ENCODE results near the gene MED12L.

Gene MED12L

DNA sequence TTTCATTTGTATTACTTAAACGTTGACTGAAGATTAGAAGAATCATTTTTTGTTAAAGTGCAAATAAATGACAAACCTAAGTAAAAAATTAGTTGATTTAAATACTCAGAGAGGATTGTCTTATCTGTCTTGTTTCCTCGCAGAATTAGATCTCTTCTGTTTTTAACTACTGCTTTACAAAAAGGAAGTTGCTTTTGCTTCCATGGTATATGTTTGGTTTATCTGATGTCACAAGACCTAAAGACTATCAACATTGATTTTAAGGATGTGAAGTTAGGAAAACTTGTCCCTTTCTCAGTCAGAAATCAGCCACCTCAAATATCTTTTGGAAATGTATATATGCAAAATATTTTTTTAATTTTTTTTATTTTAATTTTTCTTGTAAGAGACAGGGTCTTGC lies 88.9 kb downstream of the MED12L start:
- in situ Hi-C loops (cut with MboI; ENCODE audit: low sequenced_read_pairs), result no loop called here

DNA sequence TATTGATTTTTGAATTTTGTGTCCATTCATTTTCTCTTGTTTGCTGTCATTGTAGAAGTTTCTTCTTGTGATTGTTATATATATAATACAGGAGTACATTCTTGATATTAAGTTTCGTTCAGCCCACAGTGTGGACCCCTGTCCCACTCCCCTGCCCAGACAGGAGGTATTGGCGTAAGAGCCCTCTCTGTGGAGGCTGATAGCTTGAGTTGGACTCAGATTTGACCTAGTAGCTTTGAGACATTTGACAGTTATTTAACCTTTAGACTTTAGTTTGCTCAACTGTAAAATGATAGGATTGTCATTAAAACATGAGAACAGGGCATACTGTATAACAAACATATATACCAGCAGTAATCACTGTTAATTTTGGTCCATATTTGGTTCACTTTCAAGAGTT lies 90.5 kb downstream of the MED12L start:
- in situ Hi-C loops (cut with MboI; ENCODE audit: low sequenced_read_pairs), result no loop called here

DNA sequence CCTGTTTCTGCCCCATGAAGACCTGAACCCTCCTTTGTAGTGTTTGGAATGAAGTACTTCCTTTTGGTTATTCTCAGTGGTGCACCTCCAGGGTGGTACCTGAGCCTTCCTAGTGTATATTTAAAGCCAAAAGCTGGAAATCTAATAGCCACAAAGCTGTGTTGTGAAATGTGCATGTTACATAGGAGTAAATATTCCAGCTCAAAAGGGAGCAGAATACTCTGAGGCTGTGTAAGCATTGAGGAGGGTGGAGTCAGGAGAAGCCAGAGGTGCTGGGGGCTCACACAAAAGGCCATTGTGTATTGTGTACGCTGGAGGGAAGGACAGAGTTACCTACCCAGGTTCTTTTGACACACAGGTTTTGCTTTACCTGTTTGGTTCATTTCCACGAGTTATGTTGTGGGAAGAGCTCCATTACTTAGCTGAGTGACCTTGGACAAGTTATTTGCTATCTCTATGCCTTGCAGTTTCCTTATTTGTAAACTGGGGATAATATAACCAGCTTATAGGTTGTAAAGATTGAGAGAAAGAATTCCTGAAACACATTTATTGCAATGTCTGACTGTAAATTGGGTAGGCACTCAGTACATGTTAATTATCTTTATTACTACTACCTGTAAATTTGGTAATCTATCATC lies 92.9 kb downstream of the MED12L start:
- in situ Hi-C loops (cut with MboI; ENCODE audit: low sequenced_read_pairs), result no loop called here

DNA sequence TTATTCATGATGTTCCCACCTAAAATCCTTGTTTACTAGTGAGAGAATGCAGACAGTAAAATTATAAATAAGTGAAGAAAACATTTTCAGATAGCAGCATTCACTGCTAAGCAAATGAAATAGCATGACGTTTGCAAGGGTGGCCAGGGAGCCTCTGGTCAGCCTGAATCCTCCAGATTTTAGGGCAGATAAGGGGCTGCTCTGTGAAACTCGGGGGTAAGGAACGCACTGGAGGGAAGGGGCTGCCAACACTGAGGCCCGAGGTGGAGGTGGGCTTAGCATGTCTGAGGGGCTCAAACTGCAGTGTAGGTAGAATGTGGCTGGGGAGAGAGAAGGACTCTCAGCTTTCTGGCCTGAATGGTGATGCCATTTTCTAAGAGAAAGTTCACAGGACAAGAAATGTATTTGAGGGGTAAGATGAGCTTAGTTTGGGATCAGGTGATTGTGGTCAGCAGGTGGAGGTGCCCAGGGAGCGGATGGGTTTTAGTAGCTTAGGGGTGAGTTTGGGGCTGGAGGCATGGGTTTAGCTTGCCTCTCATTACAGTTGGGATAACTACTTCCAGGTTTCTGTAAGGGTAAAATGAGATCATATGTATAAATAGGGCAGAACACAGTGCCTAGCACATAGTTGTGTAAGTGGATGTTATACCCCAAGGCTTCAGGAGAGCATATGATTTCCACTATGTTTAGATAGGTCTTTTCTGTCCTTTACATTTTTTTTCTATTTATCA lies 97.0 kb downstream of the MED12L start:
- in situ Hi-C loops (cut with MboI; ENCODE audit: low sequenced_read_pairs), result no loop called here

DNA sequence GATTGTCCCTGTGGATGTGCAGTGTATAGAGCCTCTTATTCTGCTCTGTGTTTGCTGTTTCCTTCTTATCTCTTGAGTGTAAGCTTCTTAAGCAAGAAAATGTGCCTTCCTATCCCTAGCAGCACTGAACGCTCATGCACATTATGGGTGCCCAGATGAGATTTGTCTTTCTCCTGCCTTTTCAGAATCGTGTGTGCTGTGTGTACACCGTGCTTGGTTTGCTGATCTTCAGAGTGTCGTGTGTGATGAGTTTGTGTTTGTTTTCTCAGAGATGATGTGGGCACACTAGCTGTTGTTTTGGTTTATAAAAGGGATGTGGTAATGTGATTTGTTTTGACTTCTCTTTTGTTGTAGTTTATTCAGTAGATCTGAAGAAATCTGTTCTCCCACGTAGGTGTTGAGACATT lies 97.8 kb downstream of the MED12L start:
- in situ Hi-C loops (cut with MboI; ENCODE audit: low sequenced_read_pairs), result no loop called here

DNA sequence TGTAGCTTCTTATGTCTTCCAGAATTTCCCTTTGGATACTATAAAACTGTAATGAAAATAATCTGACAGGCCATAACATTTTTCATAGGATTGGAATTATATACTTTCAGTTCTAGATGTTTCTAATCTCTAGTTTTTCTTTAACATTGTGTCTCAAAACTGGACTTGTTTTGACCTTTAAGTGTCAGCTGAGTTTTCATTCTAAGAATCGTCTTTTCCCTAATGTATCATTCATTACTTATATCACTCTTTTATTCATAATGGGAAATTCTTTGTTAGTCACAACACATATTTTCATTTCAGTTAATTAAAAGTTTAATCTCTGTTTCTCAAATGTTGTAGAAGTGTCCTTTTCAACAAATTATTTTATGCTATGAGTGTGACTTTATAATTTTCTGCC lies 105.6 kb downstream of the MED12L start:
- in situ Hi-C loops (cut with MboI; ENCODE audit: low sequenced_read_pairs), result no loop called here

DNA sequence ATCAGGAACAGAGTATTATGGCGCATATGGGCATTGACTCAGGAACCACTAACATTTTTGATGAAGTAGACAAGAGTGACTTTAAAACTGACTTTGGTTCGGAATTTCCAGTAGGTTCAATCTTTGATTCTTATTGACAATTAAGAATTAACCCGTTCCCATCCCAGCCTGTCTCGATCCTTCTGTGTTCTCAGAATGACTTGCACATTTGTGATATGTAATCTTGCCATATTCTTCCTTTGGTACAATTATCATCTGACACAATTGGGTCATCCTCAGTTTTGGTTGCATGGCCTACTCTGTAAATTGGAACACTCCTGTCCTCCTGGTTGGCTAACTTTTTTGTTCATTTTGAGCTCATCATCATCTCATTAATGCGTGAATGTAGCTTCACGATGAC lies 107.1 kb downstream of the MED12L start:
- in situ Hi-C loops (cut with MboI; ENCODE audit: low sequenced_read_pairs), result no loop called here

DNA sequence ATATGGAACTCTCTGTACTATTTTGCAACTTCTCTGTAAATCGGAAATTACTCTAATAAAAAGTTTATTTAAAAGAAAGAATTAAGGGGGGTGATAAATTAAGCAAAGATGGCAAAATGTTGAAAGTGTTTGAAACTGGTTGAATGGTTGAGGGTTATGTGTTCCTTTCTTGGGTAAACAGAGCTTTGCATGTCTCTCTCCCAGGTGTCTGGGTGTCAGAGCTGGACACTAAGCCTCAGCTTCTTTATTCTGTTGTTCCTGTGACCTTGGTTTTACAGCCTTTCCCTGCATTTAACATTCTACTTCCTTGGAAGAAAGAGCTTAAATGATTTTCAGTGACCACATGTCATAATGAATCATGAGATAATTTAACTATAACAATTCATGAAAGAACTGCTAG lies 110.4 kb downstream of the MED12L start:
- in situ Hi-C loops (cut with MboI; ENCODE audit: low sequenced_read_pairs), result no loop called here

DNA sequence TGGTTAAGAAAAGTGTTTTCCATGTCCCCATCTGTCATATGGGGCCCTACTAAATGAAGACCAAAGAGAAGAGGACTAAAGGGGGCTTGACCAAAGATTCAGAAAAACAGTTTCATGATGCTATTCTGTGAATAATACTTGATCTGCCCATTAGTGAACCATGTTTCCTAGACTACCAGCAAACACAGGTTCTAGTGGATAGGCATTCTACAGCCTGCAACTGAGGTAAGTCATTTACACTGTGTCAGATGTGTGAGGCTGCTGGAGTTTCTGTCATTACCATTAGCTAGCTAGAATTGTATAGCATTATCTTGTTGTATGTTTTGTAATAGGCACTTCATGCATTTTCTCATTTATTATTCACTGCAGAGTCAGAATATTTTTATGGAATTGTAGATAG lies 111.0 kb downstream of the MED12L start:
- in situ Hi-C loops (cut with MboI; ENCODE audit: low sequenced_read_pairs), result no loop called here

DNA sequence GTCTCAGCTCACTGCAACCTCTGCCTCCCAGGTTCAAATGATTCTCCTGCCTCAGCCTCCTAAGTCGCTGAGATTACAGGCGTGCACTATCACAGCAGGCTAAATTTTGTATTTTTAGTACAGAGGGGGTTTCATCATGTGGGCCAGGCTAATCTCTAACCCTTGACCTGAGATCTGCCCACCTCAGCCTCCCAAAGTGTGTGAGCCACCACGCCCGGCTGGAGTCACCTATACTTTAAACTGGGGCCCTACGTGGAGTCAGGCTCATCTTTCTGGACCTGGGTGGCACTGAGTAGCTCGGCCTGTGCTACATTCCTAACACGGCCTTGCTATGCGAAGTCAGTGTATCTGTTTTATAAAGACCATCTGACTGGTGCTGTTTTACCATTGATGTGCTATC lies 111.8 kb downstream of the MED12L start:
- in situ Hi-C loops (cut with MboI; ENCODE audit: low sequenced_read_pairs), result no loop called here

DNA sequence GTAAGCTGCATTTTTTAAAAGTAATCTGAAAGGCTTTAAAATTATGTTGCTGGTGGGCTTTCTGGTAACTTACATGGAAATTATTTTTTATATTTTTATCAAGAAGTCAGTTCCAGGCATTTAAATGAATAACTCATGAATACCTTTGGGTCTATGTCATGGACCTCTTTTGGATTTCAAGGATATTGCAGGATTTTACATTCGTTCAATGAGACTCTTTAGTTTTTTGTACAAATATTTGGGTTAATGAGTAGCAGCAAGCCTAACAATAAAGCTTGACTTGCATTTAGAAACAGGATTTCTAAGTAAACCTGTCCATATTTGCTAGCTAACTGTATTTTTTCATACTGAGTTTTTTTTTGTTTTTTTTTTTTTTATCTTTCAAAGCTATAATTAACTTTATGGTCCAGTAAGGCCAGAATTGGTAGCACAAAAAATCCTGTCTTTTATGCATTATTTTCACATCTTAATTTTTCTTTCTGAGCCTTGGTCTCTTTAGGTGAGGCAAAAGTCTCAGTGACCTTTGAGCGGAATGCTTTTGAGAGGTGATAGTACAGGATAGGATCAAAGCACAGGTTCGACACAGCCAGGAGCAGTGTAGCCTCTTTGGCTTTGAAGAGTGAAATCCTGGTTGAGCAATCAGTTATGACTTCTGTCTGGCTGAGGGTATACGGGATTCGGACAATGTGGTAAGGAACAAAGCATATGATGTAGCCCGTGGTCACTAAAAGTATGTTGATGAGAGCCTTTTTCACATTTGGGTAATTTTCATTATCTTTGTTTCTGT lies 112.7 kb downstream of the MED12L start:
- in situ Hi-C loops (cut with MboI; ENCODE audit: low sequenced_read_pairs), result no loop called here

DNA sequence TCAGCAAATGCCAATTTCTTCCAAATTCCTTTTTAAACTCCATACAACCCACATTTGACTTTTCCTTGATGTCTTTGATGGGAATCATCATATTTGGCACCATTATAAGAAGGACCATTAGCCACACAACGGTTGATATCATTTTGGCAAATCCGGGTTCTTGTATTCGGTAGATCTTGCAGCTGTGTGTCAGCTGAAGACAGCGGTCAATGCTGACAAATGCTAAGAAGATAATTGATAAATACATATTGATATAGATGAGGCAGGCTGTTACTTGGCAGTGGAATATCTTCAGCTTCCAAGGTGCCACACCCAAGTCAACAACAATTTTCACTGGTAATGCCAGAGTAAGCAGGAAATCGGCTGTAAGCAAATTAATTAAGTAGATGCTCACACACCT lies 113.4 kb downstream of the MED12L start:
- in situ Hi-C loops (cut with MboI; ENCODE audit: low sequenced_read_pairs), result no loop called here

DNA sequence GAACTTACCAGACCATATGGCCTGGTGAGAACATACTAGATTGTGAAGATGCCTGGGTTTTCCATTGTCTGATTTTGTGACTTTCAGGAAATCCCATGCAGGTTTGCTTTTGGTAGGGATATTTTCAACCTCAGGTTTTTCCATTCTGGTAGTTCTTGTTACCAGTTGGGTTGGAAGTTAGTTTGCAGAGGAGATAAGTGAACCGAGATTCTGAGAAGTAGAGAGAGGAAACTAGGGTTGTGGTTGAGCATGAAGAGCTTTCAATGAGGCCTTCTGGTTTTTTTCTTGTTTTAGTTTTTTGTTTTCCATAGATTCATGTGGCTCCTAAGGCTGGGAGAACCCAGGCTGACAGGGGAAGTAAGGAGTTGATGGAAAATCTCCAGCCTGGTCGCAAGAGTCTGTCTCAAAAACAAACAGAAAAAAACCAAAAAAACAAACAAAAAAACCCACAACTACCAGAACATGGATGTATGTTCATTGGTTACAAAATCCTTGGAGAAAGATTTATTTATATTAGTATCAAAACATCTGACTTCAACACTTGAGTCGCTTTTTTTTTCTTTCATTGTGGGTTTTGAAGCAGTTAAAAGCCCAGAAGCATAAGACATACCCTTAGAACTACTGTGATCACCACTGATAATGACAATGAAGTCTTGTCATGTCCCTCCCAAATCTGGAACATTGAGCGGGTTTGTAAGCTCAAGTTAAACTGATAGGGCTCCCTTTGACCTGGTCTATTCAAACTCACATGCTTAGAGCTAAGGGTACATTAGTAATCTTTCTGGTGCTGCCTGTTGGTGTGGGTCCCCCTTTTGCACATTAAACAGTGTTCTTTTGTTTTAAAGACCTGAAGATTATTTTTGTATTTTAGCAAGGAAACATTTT lies 114.3 kb downstream of the MED12L start:
- in situ Hi-C loops (cut with MboI; ENCODE audit: low sequenced_read_pairs), result no loop called here

DNA sequence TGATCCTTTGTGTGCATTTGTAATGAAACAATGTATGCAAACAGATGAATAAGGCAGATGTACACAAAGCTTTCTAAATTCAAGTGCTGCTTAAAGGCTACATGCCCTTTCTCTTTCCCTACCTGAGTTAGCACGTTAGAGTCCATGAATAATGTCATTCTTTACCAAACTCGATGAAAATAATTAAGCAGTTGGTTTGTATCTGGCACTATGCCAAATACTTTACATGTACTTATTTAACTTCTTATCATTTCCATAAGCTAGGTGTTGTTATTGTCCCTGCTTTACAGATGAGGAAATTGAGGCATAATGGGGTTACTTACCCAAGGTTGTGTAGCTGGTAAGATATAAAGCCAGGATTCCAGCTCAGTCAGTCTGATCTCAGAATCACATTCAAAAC lies 115.1 kb downstream of the MED12L start:
- in situ Hi-C loops (cut with MboI; ENCODE audit: low sequenced_read_pairs), result no loop called here

DNA sequence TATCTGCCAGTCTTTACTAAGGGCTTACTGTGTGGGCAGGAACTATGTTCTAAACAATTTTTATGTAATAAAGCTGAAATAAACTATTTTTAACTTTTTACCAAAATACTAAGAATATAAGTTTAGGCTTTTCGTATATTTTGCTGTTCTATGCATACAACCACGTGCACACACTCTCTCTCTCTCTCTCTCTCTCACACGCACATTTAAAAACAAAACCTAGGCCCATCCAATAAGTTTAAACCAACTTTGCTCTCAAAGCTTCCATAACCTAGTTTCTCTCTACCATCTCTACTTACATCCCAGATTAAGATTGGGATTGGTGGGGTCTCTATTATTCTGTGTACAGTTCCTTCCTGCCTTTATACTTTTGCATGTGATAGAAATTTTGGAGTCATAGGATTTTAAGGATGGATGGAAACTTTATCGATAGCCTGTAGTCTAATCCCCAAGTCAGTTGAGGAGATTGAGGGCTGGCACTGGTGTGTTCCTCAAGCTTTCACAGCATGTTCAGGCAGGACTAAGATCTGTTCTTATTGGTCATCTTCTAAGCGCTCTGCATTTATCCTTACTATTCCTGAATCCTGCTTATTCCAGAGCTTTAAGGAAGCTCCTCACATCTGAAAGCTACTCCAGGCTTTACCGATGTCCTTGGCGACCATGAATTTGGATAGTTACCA lies 115.7 kb downstream of the MED12L start:
- in situ Hi-C loops (cut with MboI; ENCODE audit: low sequenced_read_pairs), result no loop called here

DNA sequence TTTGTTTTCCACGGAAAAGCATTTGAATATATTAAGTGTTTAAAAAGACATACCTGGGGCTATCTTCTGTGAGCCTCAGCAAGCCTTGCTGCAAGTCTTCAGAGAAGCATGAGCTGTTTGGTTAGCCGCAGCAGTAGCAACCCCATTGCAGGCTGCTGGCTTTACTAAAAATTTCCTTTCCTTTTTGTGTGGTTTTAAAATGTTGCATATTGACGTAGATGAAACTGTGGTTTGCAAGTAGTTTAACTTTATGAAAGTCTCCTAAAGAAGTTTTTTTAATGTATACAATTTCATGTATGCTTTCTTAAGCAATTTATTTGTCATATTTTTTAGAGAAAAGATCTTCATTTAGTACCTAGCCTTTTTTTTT lies 117.6 kb downstream of the MED12L start, which contains the start of gene GPR171:
TSS of gene GPR171 (minus strand) at position 166 of the 370 bp plus-strand sequence. CDS start 3,830 bp downstream, outside the sequence.
- in situ Hi-C loops (cut with MboI; ENCODE audit: low sequenced_read_pairs), result no loop called here

DNA sequence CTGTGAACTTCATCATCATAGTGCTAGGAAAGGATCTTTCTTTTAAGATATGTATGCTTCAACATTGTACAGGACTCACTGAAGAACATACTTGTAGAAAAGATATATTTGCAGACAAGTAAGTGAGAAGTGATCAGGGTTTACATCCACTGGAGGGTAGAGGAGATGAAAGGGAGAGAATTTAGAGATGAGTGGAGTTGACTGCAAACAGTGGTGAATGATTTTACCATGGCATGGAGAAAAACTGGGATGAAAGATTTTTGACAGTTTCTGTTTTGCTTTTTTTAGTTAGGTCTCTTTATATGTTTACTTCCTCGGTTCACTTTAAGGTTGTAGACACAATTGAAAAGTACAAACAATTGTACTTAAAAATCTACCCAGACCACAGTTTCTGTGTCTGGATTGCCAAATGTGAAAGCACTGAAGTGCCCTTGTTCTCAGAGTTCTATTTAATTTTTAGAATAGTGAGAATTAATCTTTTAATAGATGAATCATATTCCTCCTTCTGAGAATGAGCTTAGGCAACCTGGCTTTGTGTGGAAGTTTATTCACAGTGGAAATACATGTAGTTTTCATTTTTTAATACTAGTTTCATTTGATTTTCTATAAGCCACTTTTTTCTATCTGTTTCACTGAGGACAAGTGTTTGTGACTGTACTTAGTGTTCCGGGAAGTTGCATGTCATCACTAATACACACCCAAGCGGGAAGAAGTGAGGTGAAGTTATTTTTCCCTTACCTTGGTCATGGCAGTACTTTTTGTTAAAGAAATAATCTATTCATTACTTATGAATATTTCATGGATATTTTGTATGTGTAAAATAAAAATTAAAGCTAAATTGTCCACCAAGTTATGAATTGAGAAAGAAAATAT lies 119.3 kb downstream of the MED12L start:
- in situ Hi-C loops (cut with MboI; ENCODE audit: low sequenced_read_pairs), result no loop called here

DNA sequence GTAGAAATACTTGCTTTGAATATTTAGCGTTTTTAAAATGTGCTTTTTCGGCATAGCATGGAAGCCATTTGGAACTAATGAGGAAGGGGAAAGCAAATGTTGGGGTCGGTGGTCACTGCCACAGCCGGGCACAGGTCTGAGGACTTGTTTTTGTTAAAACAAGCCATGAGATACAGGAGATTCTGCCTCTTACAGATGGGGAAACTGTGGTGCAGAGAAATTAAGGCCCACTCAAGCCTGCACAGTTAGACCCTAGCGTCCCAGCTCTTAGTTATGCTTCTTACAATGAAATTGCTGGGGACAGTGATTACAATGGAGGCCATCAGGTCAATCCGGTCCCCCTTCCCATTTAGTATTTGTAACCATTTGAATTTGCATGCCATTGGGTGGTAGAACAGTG lies 120.0 kb downstream of the MED12L start:
- in situ Hi-C loops (cut with MboI; ENCODE audit: low sequenced_read_pairs), result no loop called here

DNA sequence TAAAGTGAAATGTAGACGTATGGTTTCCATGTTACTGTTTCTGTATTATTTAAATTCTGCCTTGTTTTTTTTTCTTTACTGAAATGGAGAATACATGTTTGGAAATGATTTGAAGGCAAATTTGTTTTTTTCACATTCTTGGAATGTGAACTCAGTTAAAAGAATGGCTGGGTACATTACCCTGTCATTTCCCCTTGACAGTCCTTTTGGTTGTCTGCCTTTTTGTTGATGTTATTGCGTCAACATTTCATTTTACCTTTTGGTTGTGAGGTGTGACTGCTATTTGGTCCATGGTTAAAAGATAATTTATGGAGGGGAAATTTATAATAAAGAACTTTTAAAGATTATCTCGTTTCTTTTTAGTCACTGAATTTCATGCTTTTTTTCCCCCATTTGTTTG lies 120.7 kb downstream of the MED12L start:
- in situ Hi-C loops (cut with MboI; ENCODE audit: low sequenced_read_pairs), result no loop called here

Data from hTERT RPE-1 (cell line).